ENCODE data around the gene GNG11.
"Not testable (repeated sequence)": the region's sequence is repeated elsewhere in the genome, so short reads cannot be mapped to it uniquely, and the experiment has no call there.

GNG11 gene

DNA sequence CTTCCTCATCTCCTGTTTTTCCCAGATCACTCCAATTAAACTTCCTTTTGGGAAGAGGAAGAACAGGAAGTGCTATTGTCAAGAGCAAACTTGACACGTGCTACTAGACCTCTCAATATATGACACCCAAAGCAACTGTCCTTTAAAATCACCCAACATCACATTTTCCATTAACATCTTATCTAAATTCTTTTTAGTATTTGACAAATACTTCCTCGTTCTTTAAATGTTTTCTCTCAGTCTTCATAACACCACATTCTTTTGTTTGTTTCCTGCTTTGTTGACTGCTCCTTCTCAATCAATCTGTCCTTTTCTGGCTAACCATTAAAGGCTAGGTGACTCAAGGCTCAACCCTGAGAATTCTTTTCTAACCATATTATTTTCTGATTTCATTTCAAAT lies 23.9 kb upstream of the GNG11 start:
- no peak overlapping the region for H3K27ac Mint-ChIP-seq

GRCh38 chr7:93902777-93903423 lies 18.6 kb upstream of the GNG11 start:
- Mint-ChIP-seq H3K27ac (no peak overlapping the region), H3K9me3 (no peaks in the 10 kb centered on the region), H3K36me3 (no peaks in the 10 kb centered on the region), H3K4me3 (no peak overlapping the region), H3K4me1 (no peaks in the 10 kb centered on the region)
- ATAC-seq (no peak), DNase-seq (ENCODE audit: low spot score in 2 of 2) (no peak)

More for the DNA sequence above, 23.9 kb upstream of the GNG11 start:
- Mint-ChIP-seq H3K36me3 (no peaks in the 10 kb centered on the region), H3K9me3 (no peaks in the 10 kb centered on the region), H3K4me3 (no peak overlapping the region), H3K4me1 (no peaks in the 10 kb centered on the region)
- DNase-seq (ENCODE audit: low spot score in 2 of 2): no peak
- no peak for ATAC-seq

GRCh38 chr7:93906267-93906666 lies 15.3 kb upstream of the GNG11 start, which contains the start of gene GNGT1:
GNGT1 (plus strand) TSS chr7:93906567; CDS start chr7:93906747, 180 bp downstream.
- DNase-seq (ENCODE audit: low spot score in 2 of 2) (no peak), ATAC-seq (no peak)
- H3K9me3 Mint-ChIP-seq: no peaks in the 10 kb centered on the region

GRCh38 chr7:93910076-93910994 lies 11.2 kb upstream of the GNG11 start:
- Mint-ChIP-seq H3K9me3 (no peaks in the 10 kb centered on the region), H3K36me3 (no peaks in the 10 kb centered on the region), H3K27ac (no peak overlapping the region), H3K4me1 (no peaks in the 10 kb centered on the region), H3K4me3 (no peak overlapping the region)
- DNase-seq (ENCODE audit: low spot score in 2 of 2) (no peak), ATAC-seq (no peak)

More at GRCh38 chr7:93906267-93906666, 15.3 kb upstream of the GNG11 start, which contains the start of gene GNGT1:
- no peaks in the 10 kb centered on the region for H3K36me3 Mint-ChIP-seq
- no peaks in the 10 kb centered on the region for H3K4me1 Mint-ChIP-seq
- no peak within 1 kb of the TSS for H3K4me3 Mint-ChIP-seq
- no peak within 1 kb of the TSS for H3K27ac Mint-ChIP-seq

DNA sequence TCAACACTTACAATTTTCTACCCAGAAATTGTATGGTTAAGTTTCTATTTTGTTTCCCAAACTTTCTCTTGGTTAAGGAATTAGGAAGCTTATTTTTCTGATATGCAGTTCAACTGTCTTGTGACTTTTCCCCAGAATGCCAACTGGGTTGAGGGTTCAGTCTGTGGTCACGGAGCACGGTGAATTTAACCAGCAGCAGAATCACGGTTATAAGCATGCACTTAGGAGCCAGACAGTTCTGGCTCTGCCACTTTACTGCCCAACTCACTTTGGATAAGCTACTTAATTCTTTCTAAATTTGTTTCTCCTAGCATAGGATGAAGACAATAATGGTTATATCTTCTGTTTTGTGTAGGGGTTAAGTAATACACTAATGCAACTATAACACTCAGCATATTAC lies 10.3 kb upstream of the GNG11 start:
- H3K4me1 Mint-ChIP-seq; H3K27ac Mint-ChIP-seq; H3K9me3 Mint-ChIP-seq; DNase-seq (ENCODE audit: low spot score in 2 of 2); H3K4me3 Mint-ChIP-seq; ATAC-seq; H3K36me3 Mint-ChIP-seq: not testable (repeated sequence)

- H3K4me3 Mint-ChIP-seq; H3K9me3 Mint-ChIP-seq; H3K36me3 Mint-ChIP-seq; H3K4me1 Mint-ChIP-seq; H3K27ac Mint-ChIP-seq; DNase-seq (ENCODE audit: low spot score in 2 of 2): not testable (repeated sequence)
- ATAC-seq: peak; percentile 74
Observed at GRCh38 chr7:93911661-93912060, 9.9 kb upstream of the GNG11 start.

DNA sequence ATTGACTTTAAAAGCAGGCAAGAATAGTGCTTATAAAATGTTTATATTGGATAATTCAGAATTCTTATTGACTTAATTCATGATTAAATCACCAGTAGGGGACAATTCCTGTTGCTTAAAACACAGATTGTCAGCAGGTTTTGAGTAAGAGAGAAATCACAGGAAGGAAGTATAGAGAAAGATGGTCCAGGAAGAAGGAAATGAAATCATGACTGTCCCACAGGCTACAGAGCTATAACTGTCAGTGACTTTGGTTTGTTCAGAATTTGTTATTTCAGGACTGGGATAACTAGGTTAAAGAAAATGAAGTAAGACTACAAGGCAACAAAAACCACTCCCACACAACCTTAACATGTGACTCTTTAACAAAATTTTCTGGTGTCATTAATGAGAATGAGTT lies 8.3 kb upstream of the GNG11 start:
- ATAC-seq (no peak), DNase-seq (ENCODE audit: low spot score in 2 of 2) (no peak)
- Mint-ChIP-seq H3K27ac (no peak overlapping the region), H3K4me3 (no peak overlapping the region), H3K9me3 (no peaks in the 10 kb centered on the region), H3K4me1 (no peaks in the 10 kb centered on the region), H3K36me3 (no peaks in the 10 kb centered on the region)

- H3K27ac Mint-ChIP-seq: no peak overlapping the region
- H3K36me3 Mint-ChIP-seq: no peaks in the 10 kb centered on the region
- ATAC-seq: no peak
- no peak overlapping the region for H3K4me3 Mint-ChIP-seq
- no peaks in the 10 kb centered on the region for H3K4me1 Mint-ChIP-seq
- DNase-seq (ENCODE audit: low spot score in 2 of 2): no peak
- H3K9me3 Mint-ChIP-seq: no peaks in the 10 kb centered on the region
Observed at GRCh38 chr7:93914581-93915066, 6.9 kb upstream of the GNG11 start.

DNA sequence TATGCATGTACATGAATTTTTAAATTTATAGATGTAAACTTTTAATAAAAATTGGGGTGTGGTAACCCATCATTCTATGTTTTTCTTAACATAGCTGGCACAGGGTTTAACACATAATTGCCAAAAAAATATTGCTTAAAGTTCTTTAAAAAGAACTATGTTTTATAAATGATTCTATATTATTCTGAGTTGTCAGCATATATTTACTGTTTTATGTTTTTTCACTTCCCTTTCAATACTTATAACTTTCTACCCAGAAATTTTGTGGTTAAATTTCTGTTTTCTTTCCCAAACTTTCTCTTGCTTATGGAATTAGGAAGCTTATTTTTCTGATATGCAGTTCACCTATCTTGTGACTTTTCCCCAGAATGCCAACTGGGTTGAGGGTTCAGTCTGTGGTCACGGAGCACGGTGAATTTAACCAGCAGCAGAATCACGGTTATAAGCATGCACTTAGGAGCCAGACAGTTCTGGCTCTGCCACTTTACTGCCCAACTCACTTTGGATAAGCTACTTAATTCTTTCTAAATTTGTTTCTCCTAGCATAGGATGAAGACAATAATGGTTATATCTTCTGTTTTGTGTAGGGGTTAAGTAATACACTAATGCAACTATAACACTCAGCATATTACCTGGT lies 6.2 kb upstream of the GNG11 start:
- H3K27ac Mint-ChIP-seq; H3K36me3 Mint-ChIP-seq; H3K4me3 Mint-ChIP-seq; DNase-seq (ENCODE audit: low spot score in 2 of 2); ATAC-seq; H3K4me1 Mint-ChIP-seq; H3K9me3 Mint-ChIP-seq: not testable (repeated sequence)

DNA sequence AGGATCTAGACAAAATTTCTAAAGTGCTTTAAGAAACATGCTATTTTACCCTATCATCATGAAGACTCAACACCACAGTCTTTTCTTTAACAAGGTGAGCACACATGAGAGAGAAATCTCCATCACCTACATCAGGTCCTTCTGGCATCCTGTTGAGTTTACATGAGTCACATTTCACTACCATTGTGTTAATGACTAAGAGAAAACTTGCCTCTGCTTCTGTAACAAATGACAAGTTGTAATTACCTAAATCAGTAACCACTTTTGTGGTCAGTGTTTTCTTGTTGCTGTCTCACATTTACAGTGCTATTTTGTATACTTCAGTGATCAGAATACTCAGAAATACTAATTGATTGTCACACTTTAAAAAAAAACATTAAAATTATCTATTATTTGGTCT lies 5.6 kb upstream of the GNG11 start:
- not testable (repeated sequence) for H3K27ac Mint-ChIP-seq; H3K4me1 Mint-ChIP-seq; H3K4me3 Mint-ChIP-seq; H3K36me3 Mint-ChIP-seq; H3K9me3 Mint-ChIP-seq; DNase-seq (ENCODE audit: low spot score in 2 of 2)
- ATAC-seq: peak; percentile 79

GRCh38 chr7:93916315-93916714 lies 5.2 kb upstream of the GNG11 start:
- not testable (repeated sequence) for H3K36me3 Mint-ChIP-seq; DNase-seq (ENCODE audit: low spot score in 2 of 2); ATAC-seq; H3K4me1 Mint-ChIP-seq; H3K9me3 Mint-ChIP-seq; H3K27ac Mint-ChIP-seq; H3K4me3 Mint-ChIP-seq

GRCh38 chr7:93920496-93921182 lies 896 bp upstream of the GNG11 start:
- DNase-seq (ENCODE audit: low spot score in 2 of 2) (no peak), ATAC-seq (no peak)
- Mint-ChIP-seq H3K36me3 (no peaks in the 10 kb centered on the region), H3K4me1 (no peaks in the 10 kb centered on the region), H3K4me3 (no peak overlapping the region), H3K27ac (no peak overlapping the region), H3K9me3 (no peaks in the 10 kb centered on the region)

- H3K4me1 Mint-ChIP-seq: no peaks in the 10 kb centered on the region
- no peak for ATAC-seq
- H3K36me3 Mint-ChIP-seq: no peaks in the 10 kb centered on the region
- H3K9me3 Mint-ChIP-seq: no peaks in the 10 kb centered on the region
- DNase-seq (ENCODE audit: low spot score in 2 of 2): no peak
- H3K4me3 Mint-ChIP-seq: peak overlapping the region; percentile 45
- no peak overlapping the region for H3K27ac Mint-ChIP-seq
Observed at GRCh38 chr7:93921186-93921585, 349 bp upstream of the GNG11 start.

- H3K4me1 Mint-ChIP-seq: no peaks in the 10 kb centered on the region
- no peak overlapping the region for H3K27ac Mint-ChIP-seq
- no peak for DNase-seq (ENCODE audit: low spot score in 2 of 2)
- H3K36me3 Mint-ChIP-seq: no peaks in the 10 kb centered on the region
- H3K9me3 Mint-ChIP-seq: no peaks in the 10 kb centered on the region
- no peak for ATAC-seq
- H3K4me3 Mint-ChIP-seq: no peak overlapping the region
Observed at GRCh38 chr7:93923296-93923695, 1.8 kb downstream of the GNG11 start.

DNA sequence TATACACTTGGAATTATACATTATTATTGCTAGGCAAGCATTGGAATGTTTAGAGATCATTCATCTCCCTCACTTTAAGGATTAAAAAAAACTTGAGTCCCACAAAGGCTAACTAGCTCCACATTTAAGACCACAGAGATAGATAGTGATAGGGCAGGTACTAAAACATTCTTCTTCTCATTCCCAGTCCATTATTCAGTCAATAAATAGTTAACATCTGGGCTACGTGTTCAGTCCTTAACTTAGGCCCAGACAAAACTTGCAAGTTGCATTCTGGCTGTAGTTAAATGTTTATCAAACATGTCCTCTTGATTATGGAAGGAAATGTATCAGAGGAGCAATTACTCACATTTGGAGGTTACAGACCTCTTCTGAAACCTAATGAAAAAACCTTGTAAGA lies 2.4 kb downstream of the GNG11 start:
- no peak for ATAC-seq
- no peaks in the 10 kb centered on the region for H3K36me3 Mint-ChIP-seq
- no peaks in the 10 kb centered on the region for H3K4me1 Mint-ChIP-seq
- DNase-seq (ENCODE audit: low spot score in 2 of 2): no peak
- H3K4me3 Mint-ChIP-seq: no peak overlapping the region
- H3K9me3 Mint-ChIP-seq: no peaks in the 10 kb centered on the region
- H3K27ac Mint-ChIP-seq: no peak overlapping the region

Data from stimulated activated effector memory CD8-positive, alpha-beta T cell treated with anti-CD3 and anti-CD28 coated beads, Interleukin-12 subunit alpha, Interleukin-12 subunit beta, amount 100 ng/mL, for 72 hours (primary cell).